ENCODE measurements around the gene PXMP2. TPM values are rescaled to one million over a fixed set of nuclear protein-coding genes. Genes with fewer than 3 reads are reported as not detected.
"Not testable (repeated sequence)": the region's sequence is repeated elsewhere in the genome, so short reads cannot be mapped to it uniquely, and the experiment has no call there.

PXMP2 gene
- total RNA-seq, 1 donor from 2014 or later, result 34.4 TPM

DNA sequence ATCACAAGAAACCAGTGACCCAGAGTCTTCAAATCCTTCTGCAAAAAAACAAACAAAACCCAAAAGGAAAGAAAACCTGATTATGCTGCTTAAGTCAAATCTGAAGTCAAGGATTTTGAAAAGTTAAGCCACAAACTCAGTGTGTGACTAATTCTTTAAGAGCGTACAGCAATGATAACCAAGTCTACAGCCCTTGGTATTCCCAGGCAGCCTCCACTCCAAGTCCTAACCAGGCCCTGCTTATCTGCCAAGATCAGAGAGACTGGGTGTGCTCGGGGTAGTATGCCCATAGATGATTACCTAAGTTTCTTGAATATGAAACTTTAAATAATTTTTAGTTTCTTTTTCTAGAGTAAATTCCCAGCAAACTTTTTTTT lies 36.4 kb downstream of the PXMP2 start:
- DNase-seq, result no peak

DNA sequence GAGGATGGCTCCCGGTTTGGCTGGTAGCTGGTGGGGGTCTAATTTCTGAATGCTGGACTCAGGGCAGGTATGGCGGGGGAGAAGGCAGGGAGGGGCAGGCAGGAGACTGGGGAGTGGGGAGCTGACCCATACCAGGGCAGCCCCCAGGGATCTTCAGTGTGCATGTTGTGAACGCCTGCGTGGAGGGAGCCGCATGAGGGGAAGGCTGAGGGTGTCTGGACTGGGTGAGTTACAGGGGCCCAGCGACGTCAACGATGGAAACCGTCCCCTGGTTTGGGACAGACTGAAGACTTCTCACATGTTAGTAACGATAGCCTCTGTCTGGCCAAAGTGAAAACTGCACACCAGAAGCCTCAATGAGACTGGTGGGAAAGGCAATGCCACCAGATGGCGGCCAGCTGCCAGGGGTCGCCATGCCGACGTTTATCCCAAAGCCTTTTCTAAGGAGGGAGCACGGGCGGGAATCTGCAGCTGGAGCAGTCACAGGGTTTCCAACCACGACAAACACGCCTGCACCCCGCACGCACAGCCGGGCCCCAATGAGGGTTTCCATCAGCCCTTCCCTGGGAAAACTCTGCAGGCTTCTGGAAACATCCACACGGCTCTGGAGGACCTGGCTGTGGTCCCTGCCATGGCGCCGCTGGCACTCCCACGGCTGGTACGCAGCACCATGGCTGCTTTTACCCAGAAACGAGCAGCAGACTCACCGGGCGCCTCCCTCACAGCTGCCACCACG lies 37.3 kb downstream of the PXMP2 start:
- DNase-seq, result no peak

DNA sequence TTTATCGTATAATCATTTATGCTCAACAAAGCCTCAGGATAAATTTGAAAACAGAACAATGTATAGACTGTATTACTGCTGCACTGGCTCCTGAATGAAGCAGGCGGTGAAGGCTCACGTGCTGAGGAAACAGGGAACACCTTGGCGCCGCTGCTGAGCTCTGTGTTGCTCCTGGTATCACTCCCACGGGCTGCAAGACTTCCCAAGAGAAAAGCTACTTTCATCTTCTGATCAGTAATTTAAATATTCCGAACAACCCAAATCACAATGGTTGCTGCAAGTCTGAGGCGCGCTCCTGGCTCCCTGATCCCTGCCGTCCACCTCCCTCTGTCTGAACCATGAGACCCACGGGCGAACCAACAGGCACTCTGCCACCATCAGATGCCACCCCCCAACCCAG lies 39.0 kb downstream of the PXMP2 start:
- DNase-seq, result no peak

DNA sequence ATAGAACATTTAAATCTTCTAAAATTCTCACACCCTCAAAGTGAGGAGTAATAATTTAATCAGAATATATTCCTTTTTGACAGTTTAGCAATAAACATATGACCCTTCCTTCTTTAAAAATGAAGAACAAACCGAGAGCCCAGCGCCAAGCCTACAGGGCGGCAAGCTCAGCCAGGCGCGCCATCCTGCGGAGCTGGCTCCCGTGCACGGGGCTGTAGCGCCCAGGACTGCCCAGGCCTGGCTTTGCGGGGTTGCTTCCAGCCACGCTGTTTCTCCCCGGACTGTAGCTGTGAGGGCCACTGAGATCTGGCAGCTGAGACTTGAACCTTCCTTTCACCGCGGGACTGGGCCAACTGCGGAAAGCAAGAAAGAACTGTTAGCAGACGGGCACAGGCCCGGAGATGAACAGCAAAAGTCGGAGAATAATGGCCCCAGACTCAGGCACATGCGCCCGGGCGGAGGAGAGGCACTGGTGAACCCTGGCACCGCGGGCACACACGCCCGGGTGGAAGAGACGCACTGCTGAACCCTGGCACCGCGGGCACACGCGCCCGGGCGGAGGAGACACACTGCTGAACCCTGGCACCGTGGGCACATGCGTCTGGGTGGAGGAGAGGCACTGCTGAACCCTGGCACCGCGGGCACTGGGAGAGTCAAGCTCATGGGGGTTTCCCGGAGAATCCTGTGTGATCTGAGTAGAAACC lies 39.9 kb downstream of the PXMP2 start:
- DNase-seq, result no peak

DNA sequence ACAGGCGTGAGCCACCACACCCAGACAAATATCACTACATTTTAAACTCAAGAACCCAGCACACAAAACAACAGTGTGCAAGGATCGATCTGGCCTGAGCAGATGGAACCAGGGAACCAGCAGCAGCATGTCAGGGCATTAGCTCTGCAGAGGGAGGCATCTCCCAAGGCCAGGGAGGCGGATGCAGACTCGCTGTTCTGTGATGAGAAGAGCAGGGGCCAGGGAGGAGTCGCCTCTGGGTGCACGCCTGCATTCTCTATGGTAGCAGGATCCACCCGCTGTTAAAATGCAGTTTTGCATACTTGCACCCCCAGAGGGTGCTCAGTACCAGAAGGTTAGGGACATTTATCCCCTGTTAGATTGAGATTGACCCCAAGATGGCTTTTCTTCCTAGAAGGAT lies 41.1 kb downstream of the PXMP2 start:
- no peak for DNase-seq

DNA sequence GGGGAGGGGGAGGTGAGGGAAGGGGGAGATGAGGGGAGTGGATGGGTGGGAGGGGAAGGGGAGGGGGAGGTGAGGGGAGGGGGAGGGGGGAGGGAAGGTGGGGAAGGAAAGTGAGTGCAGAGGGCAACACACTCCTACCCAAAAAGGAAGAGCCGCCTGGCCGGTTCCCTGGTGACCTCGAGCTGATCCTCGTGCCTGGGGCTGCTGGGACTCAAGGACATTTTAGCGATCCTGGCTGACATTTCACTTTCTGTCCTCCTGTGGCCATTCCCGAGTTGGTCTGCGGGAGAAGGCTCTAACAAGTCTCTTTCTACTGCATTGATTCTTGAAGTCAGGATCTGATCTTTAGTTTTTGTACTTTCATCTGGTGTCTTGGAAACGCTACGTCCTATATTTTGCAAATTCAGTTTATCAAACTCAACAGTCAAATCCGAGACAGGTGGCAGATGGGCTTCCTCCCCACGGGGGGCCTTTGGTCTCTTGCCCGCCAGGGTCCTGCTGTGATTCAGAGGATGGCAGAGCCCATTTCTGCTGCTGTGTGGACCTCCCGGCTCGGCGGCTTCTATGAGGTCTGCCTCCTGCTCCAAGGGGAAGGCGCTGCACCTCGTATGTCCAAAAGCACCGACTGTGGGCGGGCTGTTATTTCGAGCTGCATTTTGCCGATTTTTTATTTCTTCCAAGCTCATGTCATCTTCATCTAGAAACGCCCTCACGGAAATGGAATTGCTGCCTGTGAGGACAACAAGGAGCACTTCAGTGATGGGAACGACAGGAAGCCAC lies 42.3 kb downstream of the PXMP2 start:
- DNase-seq, result no peak

DNA sequence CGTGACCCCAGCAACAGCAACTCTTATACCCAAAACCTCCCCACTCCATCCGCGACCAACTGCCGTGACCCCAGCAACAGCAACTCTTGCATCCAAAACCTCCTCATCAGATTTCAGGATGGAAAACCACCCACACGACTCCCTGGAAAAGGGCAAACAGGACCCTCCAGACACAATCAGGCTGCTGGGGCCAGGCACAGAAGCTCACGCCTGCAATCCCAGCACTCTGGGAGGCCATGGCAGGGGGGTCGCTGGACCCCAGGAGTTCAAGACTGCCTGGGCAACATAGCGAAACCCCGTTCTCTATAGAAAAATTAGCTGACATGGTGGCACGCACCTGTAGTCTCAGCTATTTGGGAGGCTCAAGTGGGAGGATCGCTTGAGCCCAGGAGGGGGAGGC lies 43.0 kb downstream of the PXMP2 start:
- DNase-seq, result no peak

DNA sequence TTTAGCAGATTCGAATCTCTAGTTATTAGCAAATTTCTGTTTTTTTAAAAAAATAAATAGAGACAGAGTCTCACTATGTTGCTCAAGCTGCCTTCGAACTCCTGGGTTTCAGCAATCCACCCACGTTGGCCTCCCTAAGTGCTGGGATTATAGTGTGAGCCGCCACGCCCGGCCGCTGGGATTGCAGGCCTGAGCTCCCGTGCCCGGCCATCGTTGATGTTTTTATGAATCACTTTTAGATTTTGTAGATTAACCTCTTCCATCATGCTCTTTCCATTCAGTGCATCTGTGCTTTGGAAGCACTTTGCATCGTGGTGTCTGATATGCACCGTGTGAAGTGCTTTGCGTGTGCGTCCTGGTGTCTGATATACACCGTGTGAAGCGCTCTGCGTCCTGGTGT lies 44.2 kb downstream of the PXMP2 start:
- no peak for DNase-seq

DNA sequence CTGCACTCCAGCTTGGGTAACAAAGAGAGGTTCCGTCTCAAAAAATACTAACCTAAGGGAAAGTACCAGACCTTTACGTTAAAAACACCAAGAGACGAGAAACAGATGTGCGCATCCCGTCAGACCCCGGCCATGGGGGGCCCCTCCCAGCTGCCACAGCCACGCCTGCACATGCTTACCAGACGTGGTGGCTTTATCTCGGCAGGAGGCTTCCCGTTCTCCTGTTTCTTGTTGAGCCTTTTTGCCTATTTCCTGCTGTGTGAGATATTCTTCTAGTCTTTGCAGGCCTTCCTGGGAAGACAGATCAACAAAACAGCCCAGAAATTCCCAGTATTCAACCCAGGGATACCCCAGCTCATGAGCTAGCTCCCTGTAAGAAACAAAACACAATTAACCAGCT lies 46.8 kb downstream of the PXMP2 start:
- DNase-seq, result no peak

DNA sequence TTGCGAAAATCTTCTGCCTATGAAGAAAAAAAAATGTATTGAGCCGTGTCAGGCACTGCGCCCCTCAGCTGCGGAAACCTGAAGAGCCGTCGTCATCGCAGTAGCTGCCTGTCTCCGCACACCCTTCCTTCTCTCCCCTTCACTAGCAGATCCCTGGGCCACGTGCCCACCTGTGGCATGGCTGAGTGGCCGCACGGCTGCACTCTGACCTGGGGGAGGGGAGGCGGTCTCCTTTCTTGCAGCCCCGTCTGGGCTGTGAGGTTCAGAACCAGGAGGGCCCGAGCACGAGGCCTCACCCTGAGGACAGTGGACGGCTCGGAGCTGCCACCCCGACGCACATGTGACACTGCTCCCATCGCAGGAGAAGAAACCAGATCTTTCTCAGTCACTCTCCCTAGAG lies 48.1 kb downstream of the PXMP2 start:
- DNase-seq, result no peak

DNA sequence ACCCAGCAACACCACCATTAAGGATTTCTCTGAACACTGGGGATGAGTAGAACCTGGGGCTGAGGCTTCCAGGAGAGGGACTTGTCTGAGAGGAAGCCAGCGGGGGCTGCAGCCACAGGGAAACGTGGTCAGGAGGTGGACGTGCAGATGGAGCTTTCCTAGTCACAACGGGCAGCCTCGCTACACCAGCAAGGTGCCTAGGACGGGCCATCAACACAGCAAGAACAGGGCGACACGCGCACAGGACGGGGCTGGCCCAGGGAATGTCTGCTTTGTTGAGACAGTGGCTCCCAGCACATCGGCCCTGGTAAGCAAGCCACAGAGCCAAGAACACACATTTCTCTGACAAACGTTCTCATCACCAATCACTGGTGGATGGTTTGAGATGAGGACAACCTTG lies 49.0 kb downstream of the PXMP2 start:
- no peak for DNase-seq

DNA sequence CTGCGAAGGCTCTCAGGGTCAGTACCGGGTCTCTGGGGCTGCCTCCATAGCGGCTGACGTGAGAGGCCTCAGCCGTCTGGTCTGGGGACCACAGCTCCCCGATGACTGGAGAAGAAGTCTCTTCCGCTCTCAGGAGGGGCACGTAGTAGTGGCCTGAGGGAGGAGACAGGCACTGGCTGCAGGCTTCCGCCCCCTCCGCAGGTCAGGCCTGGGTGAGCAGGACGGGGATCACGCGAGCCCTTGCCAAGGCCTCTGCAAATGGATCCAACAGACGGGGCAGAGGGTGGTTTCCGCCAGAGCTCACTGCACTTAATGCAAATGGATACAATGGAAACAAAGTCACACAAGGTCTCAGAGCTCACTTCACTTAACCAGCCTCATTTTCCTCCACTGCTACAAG lies 49.5 kb downstream of the PXMP2 start:
- DNase-seq, result no peak

DNA sequence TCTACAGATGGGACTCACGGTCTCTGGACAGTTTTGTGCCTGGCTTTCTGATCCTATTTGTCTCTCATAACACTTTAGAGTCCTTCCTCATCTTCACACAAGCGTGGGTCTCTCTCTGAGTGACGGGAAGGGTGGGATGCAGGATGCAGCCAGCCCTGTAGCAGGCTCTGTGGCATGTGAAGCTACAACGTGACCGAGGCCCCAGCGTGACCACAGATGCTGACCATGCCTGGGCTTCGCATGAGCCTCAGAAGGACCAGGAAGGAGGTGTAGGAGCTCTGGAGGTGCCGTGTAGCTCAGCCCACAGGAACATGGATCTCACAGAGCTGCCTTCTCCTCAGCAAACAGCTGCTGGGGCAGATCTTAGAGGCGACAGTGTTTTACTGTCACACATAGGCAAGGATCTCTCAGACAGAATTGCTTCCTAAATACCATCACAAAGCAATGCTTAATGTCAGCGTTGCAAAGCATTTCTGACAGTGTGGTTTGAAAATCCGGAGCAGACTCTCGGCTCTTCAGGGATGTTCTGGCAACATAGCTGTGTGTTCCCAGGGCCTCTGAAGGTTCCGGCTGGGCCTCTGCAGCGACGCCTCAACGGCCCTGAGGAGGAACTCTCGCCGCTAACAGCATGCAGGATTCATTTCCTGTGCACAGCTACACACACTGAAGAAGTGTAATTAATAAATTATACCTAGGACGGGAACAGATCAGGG lies 52.4 kb downstream of the PXMP2 start:
- no peak for DNase-seq

DNA sequence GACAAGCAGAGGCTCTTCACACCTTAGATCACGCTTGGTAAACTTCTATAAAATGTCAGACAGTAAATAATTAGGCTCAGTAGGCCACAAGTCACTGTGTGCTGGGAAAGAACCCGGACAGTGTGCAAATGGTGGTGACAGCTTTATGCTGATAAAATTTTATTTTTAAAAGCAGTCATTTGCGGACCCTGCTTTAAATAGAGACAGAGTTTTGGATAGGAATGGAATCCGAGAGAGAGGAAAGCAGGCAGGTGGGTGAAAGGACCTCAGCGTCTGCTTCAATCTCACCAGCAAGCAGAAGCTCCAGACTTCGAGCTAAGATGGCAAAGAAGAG lies 52.9 kb downstream of the PXMP2 start:
- DNase-seq, result no peak

DNA sequence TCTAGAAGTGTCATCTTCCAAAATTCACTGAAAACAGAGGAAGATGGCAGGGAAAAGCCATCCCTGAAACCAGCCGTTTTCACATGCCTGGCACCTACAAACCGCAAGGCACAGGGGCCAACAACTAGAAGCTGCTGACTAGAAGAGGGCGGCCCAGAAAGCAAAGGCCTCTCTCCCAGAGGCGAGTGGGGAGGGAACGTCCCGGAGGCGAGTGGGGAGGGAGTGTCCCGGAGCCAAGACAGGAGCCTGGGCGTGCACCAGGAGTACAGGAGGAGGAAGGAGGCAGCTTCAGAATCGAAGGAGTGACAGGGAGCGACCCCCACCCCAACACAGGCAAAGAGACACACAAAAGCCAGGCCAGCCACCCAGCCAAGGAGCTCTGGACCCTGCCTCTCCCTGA lies 53.3 kb downstream of the PXMP2 start:
- DNase-seq, result no peak

DNA sequence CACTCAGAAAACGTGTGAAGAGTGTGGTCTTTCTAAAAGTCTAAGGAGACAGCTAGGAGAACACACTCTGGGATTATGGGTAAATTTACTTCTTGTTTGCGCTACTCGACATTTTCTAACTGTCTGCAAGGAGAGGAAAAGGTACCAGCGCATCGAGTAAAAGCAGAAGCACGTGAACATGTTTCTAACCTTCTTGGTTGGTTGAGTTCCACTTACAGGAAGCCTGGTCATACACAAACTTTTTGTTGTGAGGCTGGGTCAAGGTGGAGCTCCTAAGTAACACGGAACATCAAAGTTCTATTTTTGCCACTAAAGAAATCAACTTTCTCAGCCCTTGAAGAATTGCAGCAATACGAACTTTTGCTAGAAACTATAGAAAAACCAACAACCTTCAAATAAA lies 54.2 kb downstream of the PXMP2 start:
- DNase-seq, result no peak

DNA sequence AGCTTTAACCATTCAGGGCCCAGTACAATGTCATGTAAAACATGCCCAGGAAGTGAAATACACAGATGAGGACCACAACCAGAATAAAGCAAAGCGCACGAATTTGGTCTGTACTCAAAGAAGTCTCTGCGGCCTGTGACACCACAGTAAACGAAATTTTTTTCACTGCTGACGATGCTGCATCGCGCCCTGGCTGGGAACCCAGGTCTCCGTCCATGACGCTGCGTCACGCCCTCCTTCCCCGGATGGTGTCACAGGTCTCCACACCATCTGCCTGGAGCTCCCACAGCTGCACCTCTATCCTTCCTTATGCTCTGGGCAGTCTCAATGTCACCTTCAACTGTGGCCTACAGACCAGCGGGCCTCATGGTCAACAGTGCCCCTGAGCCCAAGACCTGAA lies 56.4 kb downstream of the PXMP2 start:
- DNase-seq, result no peak

DNA sequence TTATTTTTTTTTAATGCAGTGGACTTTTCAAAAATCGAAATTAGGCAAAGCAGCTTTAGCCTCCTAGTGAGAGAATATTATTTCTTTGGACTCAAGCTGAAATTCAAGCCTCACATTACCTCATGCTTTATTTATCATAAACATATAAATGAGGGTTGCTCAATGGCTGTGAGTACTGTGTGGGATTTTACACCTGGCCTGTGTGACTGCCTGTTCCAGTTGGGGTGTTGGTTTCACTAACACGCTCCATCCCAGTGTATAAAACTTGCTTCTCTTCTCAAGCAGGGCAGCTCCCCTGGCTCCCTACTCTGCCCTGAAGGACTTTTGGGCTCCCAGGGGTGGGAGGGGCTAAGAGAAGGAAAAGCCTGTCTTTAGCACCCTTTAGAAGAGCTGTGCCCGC lies 59.2 kb downstream of the PXMP2 start:
- DNase-seq, result no peak

DNA sequence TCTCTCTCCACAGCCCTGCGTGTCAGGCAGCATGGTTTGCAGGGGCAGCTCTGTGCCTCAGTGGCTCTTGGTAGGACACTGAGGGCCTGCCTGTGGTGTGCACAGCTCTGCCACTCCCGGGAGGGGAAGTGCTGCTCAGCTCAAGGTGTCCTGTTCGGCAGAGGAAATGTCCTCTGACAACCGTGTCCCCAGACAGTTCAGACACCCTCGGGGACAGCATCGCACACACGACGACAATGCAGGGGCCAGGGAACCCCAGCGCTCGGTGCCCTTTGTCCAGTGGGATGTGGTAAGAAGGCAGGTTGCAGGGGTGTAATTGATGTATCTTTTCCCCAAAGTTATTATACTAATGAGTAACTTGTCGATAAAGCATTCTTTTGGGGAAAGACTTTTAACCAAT lies 60.0 kb downstream of the PXMP2 start:
- no peak for DNase-seq

DNA sequence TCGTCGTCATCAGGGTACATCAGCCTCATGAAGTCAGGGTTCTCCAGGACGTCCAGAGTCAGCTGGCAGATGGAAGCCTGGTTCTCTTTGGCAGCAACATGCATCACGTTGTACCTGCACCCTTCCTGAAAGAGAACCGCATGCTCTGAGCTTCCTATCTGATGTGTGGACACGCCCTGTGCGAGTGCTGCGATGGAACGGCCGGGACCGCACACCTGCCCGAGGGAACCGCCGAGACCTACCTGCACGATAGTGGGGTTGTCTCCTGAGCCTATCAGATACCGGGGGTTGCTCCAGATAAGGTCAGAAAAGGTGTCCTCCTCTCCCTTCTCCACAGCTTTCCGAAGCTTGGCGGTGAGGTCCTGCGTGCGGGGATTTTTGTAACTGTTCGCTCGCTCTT lies 60.5 kb downstream of the PXMP2 start:
- DNase-seq, result no peak

DNA sequence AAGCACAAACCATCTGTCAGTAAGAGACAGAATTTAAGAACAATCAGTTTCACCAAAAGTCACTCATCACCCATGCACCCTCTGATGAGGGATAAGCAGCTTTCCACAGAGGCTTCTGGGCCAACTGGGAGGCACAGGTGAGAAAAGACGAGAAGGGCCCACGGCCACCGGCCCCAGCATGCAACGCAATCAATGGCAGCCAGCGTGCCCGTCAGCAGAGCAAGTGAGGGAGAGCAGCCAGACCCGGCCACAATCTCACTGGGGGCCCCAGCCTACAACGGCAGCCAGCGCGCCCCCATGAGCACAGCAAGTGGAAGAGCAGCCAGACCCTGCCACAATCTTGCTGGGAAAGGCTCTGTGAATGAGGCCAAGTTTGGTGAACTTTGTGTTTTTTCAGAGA lies 60.9 kb downstream of the PXMP2 start:
- no peak for DNase-seq

DNA sequence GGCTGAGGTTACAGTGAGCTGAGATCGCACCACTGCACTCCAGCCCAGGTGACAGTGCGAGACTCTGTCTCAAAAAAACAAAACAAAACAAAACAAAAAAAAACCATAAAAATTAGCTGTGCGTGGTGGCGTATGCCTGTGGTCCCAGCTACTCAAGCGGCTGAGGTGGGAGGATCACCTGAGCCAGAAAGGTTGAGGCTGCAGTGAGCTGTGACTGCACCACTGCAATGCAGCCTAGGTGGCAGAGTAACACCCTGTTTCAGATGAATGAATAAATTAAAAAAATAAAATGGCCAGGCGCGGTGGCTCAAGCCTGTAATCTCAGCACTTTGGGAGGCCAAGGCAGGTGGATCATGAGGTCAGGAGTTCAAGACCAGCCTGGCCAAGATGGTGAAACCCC lies 66.3 kb downstream of the PXMP2 start:
- DNase-seq, result not testable (repeated sequence)

DNA sequence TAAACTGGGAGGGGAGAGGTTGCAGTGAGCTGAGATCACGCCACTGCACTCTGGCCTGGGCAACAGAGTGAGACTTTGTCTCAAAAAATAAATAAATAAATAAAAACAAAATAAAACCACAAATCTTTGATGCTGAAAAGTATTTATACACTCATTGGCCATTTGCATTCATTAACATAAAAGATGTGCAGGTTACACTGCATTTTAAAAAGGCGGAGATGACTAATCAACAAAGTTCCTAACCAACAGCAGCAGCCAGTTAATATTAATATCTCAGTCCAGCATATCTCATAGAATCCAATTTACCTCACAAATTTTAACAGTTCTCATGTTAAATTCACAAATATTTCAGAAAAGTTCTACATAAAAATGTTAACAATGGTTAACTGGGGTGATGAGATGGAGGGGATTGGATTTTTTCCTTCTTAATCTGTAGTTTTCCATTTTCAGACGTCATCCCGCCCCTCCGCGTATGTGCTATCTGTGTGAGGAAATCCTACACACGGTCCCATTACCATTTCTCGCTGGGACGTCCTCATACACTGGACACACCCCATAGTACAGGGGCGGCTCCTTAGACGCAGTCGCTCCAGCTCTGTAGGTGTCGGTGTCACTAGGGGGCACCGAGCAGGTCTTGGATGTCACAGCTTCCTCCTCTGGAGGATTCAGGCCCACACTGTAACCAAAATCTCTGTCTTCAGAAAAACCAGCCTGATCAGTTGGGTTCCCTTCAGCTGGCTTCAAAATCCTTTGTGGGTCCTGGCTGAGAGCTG lies 67.0 kb downstream of the PXMP2 start:
- no peak for DNase-seq
